ENCODE data around the gene KIF2C.
"Not testable (repeated sequence)": the region's sequence is repeated elsewhere in the genome, so short reads cannot be mapped to it uniquely, and the experiment has no call there.

The KIF2C gene

DNA sequence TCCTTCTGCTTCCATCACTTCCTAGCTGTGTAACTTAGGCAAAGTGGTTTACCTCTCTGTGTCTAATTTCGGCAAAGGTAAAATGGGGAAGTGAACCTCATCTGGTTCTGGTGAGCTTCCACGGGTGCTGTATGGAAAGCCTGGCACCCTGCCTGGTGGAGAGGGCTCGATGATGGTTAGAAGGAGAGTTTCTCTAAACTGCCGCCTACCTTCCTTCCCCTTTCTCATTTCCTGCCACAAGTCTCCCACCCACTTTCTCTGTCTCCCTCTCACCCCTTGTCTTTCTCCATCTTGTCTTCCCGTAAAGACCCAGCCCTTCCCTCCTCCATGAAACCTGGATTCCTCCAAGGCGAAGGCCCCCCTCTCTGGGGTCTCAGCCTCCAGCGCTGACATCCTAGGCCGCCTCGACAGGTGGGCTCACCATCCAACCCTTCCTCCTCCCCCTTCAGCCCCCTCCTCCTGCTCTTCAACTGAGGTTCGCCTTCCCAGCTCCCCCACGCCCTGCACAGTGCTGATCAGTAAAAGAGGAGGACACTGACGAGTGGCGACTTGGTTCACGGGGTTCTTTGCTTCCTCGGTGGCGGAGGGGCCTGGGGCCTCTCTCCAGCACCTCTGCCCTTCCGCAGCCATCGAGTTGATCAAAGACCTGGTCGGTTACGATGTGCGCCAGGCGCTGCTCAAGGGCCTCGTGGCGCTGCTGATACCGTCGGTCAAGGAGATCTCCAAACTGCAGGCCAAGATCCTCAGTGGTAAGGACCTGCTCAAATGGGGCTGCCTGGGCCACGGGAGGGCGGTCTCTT, 15.9 kb upstream of the KIF2C start:
- no peaks in the 10 kb centered on the region for H3K36me3 Mint-ChIP-seq (ENCODE audit: low read depth)
- H3K4me3 Mint-ChIP-seq, result peak overlapping the region; percentile 44
- peaks cover 4% of the 10 kb centered on the region for H3K27me3 Mint-ChIP-seq
- H3K27ac Mint-ChIP-seq, result peak overlapping the region; percentile 82
- no peaks in the 10 kb centered on the region for H3K9me3 Mint-ChIP-seq
- intact Hi-C loops (cut with micrococcal nuclease), result no loop called here
- peaks cover 73% of the 10 kb centered on the region for H3K4me1 Mint-ChIP-seq (ENCODE audit: low read depth)

DNA sequence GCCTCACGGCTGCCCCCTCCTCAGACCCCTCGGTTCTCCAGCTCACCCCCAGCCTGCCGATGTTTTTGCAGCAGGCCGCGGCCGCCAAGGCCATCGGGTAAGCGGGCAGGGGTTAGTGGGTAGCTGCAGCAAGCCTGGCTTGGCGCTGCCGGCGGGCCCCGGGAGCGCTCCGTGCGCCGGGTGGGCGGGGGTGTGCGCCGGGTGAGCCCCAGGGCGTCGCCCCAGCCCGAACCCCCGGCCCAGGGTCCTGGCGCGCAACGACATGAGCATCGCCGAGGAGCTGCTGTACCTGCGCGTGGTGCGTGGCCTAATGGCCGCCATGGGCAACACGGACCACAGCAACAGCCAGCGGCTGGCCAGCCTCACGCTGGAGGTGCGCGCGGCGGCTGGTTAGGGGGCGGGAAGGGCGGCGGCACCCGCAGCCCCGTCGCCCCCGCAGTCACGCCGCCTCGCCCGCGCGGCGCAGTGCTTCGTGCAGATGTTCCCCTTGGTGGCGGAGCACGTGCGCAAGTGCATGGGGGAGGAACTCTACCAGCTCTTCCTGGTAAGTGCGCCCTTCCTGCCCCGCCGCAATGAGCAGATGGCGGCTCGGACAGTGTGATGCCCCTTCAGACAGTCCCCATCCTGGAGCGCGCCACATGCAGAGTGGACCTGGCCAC, 15.2 kb upstream of the KIF2C start:
- intact Hi-C loops (cut with micrococcal nuclease), result no loop called here
- no peaks in the 10 kb centered on the region for H3K36me3 Mint-ChIP-seq (ENCODE audit: low read depth)
- H3K9me3 Mint-ChIP-seq, result no peaks in the 10 kb centered on the region
- no peak overlapping the region for H3K4me3 Mint-ChIP-seq
- peak overlapping the region; percentile 82 for H3K27ac Mint-ChIP-seq
- peaks cover 73% of the 10 kb centered on the region for H3K4me1 Mint-ChIP-seq (ENCODE audit: low read depth)
- H3K27me3 Mint-ChIP-seq, result peaks cover 4% of the 10 kb centered on the region

DNA sequence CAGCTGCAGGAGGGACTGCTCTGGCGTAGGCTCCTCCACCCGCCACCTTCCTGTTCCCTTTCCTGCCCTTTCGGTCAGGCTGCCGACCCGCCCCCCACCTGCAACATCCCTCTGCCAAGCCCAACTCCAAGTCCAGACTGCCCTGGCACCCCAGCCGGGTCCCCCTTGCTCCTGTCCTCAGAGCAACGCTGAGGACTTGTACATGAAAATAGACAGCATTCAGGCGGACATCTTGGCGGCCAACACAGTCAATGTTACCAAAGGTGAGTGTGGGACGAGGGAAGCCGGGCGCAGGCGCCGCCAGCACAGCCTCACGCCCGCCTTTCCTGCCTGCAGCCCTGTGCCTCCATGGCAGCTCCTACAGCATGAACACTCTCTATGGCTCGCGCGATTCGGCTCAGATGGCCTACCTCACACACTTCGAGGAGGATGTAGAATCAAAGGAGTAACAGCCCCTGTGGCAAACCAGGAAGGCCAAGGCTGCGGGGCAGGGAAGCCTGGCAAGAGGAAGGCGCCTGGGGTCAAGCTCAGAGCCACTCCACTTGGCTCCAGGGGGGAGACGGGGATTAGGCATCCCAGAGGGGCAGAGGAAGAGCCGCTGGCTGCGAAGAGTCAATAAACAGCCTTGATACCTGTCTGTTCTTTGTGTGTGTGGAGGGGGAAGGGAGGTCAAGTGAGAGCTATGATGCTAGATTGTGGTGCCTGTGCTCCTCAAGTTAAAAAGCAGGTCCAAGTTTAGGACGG, 14.5 kb upstream of the KIF2C start:
- H3K27ac Mint-ChIP-seq, result peak overlapping the region; percentile 78
- H3K4me1 Mint-ChIP-seq (ENCODE audit: low read depth), result peaks cover 70% of the 10 kb centered on the region
- peaks cover 4% of the 10 kb centered on the region for H3K27me3 Mint-ChIP-seq
- intact Hi-C loops (cut with micrococcal nuclease), result no loop called here
- H3K4me3 Mint-ChIP-seq, result no peak overlapping the region
- no peaks in the 10 kb centered on the region for H3K9me3 Mint-ChIP-seq
- no peaks in the 10 kb centered on the region for H3K36me3 Mint-ChIP-seq (ENCODE audit: low read depth)

DNA sequence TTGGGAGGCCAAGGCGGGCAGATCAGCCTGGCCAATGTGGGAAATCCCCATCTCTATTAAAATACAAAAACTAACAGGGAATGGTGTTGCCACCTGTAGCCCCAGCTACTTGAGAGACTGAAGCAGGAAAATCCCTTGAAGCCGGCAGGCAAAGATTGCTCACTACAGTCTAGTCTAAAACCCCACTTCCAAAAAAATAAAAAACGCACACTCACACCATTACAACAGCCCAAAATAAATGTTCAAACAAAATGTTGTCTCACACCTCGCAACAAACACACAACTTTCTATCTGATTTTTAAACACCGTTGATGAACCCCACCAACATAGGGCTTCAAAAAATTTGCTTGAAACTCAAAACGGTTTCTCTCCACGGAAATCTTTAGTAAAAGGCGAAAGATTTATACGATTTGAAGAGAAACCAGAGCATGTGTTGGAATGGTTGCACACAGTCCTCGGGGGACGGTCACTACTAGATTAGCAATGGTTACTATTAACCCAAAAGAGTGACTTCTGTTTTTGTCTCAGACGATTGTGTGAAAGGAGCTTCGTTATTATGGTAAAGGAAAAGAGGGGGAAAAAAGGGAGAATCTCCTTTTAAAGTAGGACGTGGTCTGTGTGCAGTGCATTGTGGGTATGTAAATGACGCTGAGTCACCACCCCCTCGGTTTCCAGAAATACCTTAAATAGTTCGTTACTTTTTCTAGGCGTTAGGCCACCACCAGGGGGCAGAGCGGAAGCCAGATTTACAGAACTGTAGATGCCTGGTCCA, 8.7 kb upstream of the KIF2C start, which contains the start of gene RNU5D-1:
Gene RNU5D-1 (minus strand): TSS at position 430 of the 772 bp plus-strand sequence.
- intact Hi-C loops (cut with micrococcal nuclease), result loop anchor here (1.0 to 5.0 kb wide), 3 partner anchors 44 to 281 kb away; partner anchors contain the start of genes HECTD3, RPS8 and UROD
- Mint-ChIP-seq H3K36me3 (ENCODE audit: low read depth) (no peaks in the 10 kb centered on the region), H3K27ac (peak within 1 kb of the TSS; percentile 96), H3K27me3 (no peaks in the 10 kb centered on the region), H3K4me3 (peak within 1 kb of the TSS; percentile 65), H3K4me1 (ENCODE audit: low read depth) (peaks cover 40% of the 10 kb centered on the region), H3K9me3 (no peaks in the 10 kb centered on the region)

DNA sequence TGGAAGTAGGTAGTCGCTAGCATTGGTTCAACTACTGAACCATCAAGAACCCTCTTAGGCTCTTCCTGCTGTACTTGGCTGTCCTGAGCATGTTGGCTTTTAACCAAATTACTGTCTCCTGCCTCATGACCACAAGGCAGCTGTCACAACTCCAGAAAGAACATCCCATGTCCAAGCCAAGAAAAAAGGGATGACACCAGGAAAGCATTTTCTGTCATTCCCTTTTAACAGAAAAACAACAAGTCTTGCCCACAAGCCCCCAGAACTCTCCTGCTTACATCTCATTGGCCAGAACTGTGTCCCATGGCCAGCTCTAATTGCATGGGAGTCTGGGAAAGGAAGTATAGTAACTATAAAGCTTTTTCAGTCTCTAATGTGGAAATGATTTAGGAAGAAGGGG, 6.3 kb upstream of the KIF2C start:
- intact Hi-C loops (cut with micrococcal nuclease), result loop anchor here (5.0 kb wide), 1 partner anchor 279 kb away; the partner anchor contains the start of genes HECTD3 and UROD
- no peak overlapping the region for H3K27ac Mint-ChIP-seq
- H3K4me1 Mint-ChIP-seq (ENCODE audit: low read depth), result peaks cover 20% of the 10 kb centered on the region
- H3K4me3 Mint-ChIP-seq, result no peak overlapping the region
- H3K9me3 Mint-ChIP-seq, result no peaks in the 10 kb centered on the region
- H3K27me3 Mint-ChIP-seq, result no peaks in the 10 kb centered on the region
- H3K36me3 Mint-ChIP-seq (ENCODE audit: low read depth), result no peaks in the 10 kb centered on the region

DNA sequence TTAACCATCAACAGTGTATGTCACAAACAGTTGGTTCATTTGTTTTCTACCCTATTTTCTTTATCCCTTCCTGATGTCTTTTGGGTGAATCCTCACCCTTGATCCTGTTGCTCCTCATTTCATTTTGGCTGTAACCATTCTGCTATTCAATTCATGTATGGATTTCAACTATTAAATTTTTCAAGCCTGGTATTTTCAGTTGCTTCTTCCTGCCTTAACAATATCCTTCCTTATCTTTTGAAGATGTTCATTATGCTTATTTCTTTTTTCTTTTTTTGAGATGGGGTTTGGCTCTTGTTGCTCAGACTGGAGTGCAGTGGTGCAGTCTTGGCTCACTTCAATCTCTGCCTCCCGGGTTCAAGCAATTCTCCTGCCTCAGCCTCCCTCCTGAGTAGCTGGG, 5.9 kb upstream of the KIF2C start:
- H3K27me3 Mint-ChIP-seq, result no peaks in the 10 kb centered on the region
- H3K27ac Mint-ChIP-seq, result no peak overlapping the region
- intact Hi-C loops (cut with micrococcal nuclease), result loop anchor here (5.0 kb wide), 1 partner anchor 279 kb away; the partner anchor contains the start of genes HECTD3 and UROD
- no peak overlapping the region for H3K4me3 Mint-ChIP-seq
- H3K36me3 Mint-ChIP-seq (ENCODE audit: low read depth), result no peaks in the 10 kb centered on the region
- H3K9me3 Mint-ChIP-seq, result no peaks in the 10 kb centered on the region
- H3K4me1 Mint-ChIP-seq (ENCODE audit: low read depth), result peaks cover 18% of the 10 kb centered on the region

DNA sequence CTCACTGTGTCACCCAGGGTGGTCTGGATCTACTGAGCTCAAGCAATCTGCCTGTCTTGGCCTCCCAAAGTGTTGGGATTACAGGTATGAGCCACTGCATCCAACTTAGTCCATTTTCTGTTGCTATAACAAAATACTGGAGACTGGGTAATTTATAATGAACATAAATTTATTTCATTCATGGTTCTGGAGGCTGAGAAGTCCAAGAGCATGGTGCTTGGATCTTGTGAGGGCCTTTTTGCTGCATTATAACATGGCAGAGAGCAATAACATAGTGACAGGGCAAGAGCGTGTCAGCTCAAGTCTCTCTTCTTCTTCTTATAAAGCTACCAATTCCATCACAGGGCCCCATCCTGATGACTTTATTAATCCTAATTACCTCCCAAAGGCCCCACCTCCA, 3.6 kb upstream of the KIF2C start:
- no peaks in the 10 kb centered on the region for H3K9me3 Mint-ChIP-seq
- H3K4me1 Mint-ChIP-seq (ENCODE audit: low read depth), result peaks cover 17% of the 10 kb centered on the region
- H3K36me3 Mint-ChIP-seq (ENCODE audit: low read depth), result no peaks in the 10 kb centered on the region
- intact Hi-C loops (cut with micrococcal nuclease), result no loop called here
- no peak overlapping the region for H3K4me3 Mint-ChIP-seq
- no peaks in the 10 kb centered on the region for H3K27me3 Mint-ChIP-seq
- H3K27ac Mint-ChIP-seq, result no peak overlapping the region

DNA sequence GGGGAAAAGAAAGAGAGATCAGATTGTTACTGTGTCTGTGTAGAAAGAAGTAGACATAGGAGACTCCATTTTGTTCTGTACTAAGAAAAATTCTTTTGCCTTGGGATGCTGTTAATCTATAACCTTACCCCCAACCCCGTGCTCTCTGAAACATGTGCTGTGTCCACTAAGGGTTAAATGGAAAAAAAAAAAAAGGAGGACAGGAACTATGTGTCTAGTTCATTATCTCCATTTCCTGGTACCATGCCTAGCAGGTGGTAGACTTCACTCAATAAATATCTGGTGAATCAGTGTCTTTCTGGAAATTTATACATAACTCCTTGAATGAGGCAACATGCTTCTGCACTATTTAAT, 707 bp upstream of the KIF2C start:
- not testable (repeated sequence) for H3K27me3 Mint-ChIP-seq; H3K36me3 Mint-ChIP-seq (ENCODE audit: low read depth); H3K9me3 Mint-ChIP-seq
- H3K4me3 Mint-ChIP-seq, result peak overlapping the region; percentile 83
- intact Hi-C loops (cut with micrococcal nuclease), result loop anchor here (2.0 kb wide), 1 partner anchor 36 kb away; the partner anchor contains the start of gene RPS8
- peaks cover 20% of the 10 kb centered on the region for H3K4me1 Mint-ChIP-seq (ENCODE audit: low read depth)
- H3K27ac Mint-ChIP-seq, result peak overlapping the region; percentile 93

DNA sequence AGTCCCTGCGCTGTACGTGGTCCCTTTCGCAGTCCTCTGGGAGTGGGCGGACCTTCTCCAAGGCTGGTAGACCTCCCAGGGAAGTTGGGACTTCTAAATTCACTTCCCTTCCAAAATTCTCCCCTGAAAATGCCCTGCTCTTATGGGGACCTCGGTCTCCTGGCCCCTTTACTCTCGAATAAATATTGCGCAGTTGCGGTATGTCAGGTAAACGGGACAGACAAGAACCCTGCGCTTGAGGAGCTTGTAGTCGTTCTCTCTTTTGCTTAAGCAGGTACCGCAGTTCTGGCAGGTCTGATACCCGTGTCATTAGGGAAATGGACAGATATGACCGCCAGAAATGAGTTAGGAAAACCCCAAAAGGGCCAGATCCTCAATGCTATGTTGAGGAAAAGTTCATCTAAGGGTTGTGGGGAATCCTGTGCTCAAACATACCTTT, 561 bp downstream of the KIF2C start:
- peak overlapping the region; percentile 83 for H3K4me3 Mint-ChIP-seq
- peak overlapping the region; percentile 93 for H3K27ac Mint-ChIP-seq
- no peaks in the 10 kb centered on the region for H3K9me3 Mint-ChIP-seq
- intact Hi-C loops (cut with micrococcal nuclease), result no loop called here
- peaks cover 16% of the 10 kb centered on the region for H3K4me1 Mint-ChIP-seq (ENCODE audit: low read depth)
- no peaks in the 10 kb centered on the region for H3K27me3 Mint-ChIP-seq
- no peaks in the 10 kb centered on the region for H3K36me3 Mint-ChIP-seq (ENCODE audit: low read depth)

DNA sequence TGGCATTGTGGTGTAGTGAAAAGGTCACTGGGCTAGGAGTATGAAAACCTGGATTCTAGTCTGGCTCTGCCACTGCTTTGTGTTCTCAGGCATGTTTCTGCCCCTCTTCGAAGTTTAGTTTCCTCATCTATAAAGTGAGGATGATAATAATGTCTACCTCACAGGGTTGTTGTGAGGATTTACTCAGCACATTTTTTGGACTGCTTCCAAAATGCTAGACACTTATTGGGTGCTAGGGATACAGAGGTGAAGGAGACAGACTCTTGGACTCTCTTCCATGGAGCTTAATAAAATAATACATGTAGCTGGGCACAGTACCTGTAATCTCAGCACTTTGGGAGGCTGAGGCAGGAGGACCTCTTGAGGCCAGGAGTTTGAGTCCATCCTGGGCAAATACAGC, 3.6 kb downstream of the KIF2C start:
- H3K4me1 Mint-ChIP-seq (ENCODE audit: low read depth), result peaks cover 15% of the 10 kb centered on the region
- no peaks in the 10 kb centered on the region for H3K36me3 Mint-ChIP-seq (ENCODE audit: low read depth)
- no peak overlapping the region for H3K4me3 Mint-ChIP-seq
- peak overlapping the region; percentile 51 for H3K27ac Mint-ChIP-seq
- H3K27me3 Mint-ChIP-seq, result no peaks in the 10 kb centered on the region
- no peaks in the 10 kb centered on the region for H3K9me3 Mint-ChIP-seq
- intact Hi-C loops (cut with micrococcal nuclease), result no loop called here

DNA sequence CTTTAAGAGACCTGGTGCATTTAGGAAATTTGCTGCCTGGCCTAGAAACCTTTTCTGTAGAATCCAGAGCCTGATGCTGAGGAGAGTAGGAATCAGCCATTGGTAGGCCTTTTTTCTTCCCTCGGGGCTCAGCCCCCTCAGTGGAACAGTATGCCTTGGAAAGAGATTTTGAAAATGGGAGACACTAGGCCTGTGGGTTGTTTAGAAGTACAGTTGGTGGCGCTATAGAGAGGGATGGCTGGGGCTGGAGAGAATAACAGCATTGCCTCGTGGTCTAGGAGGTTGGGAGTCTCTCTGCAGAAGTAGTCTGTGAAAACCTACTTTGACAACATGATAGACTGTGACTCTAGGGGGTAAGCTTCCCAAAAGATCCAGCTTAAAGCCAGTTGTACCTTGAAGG, 8.2 kb downstream of the KIF2C start:
- Mint-ChIP-seq H3K36me3 (ENCODE audit: low read depth) (no peaks in the 10 kb centered on the region), H3K4me1 (ENCODE audit: low read depth) (peaks cover 2% of the 10 kb centered on the region), H3K27me3 (no peaks in the 10 kb centered on the region), H3K4me3 (no peak overlapping the region), H3K9me3 (no peaks in the 10 kb centered on the region), H3K27ac (no peak overlapping the region)
- intact Hi-C loops (cut with micrococcal nuclease), result no loop called here

DNA sequence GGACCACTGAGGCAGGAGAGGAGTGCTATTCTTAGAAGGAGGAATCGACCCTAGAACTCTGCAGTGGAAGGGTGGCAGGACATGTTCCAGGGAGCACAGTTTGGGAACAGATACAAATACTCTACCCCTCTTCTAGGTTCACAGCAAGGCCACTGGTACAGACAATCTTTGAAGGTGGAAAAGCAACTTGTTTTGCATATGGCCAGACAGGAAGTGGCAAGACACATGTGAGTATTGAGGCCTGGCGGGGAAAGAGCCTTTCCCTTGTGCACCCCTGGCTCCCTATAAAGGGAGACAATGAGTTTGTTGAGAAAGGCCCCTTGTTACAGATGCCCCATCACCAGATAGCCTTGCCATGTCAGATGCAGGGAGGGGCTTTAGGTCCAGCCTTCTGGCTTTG, 17.8 kb downstream of the KIF2C start:
- Mint-ChIP-seq H3K27ac (no peak overlapping the region), H3K4me3 (no peak overlapping the region), H3K4me1 (ENCODE audit: low read depth) (peaks cover 5% of the 10 kb centered on the region), H3K9me3 (no peaks in the 10 kb centered on the region), H3K27me3 (no peaks in the 10 kb centered on the region), H3K36me3 (ENCODE audit: low read depth) (peaks cover 19% of the 10 kb centered on the region)
- intact Hi-C loops (cut with micrococcal nuclease), result no loop called here

DNA sequence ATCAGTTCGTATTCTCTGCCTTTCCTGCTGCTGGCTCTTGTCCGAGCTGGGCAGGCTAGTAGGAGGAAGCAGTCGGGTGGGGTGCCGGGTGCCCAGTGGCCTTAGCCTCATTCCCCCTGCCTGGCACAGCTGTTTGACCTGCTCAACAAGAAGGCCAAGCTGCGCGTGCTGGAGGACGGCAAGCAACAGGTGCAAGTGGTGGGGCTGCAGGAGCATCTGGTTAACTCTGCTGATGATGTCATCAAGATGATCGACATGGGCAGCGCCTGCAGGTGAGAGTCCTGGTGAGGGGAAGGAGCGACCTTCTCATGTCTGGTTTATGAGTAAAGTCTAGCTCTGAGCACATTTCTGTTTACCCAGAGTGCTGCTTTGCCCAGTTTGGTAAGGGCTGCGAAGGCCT, 19.4 kb downstream of the KIF2C start:
- H3K4me1 Mint-ChIP-seq (ENCODE audit: low read depth), result peaks cover 5% of the 10 kb centered on the region
- no peaks in the 10 kb centered on the region for H3K27me3 Mint-ChIP-seq
- H3K4me3 Mint-ChIP-seq, result no peak overlapping the region
- no peaks in the 10 kb centered on the region for H3K9me3 Mint-ChIP-seq
- no peak overlapping the region for H3K27ac Mint-ChIP-seq
- H3K36me3 Mint-ChIP-seq (ENCODE audit: low read depth), result peaks cover 28% of the 10 kb centered on the region
- intact Hi-C loops (cut with micrococcal nuclease), result no loop called here
